NB4 (cell line): ENCODE results near the gene CAPN8.

ENCODE experiments used
- MYC ChIP-seq: IDR thresholded peaks from 2 replicates; pipeline ENCODE4 v1.6.1; 2011; ENCODE audit warnings: low read depth, low read length
- POLR2A ChIP-seq: IDR thresholded peaks from 2 replicates; pipeline ENCODE4 v1.6.1; 2011; ENCODE audit warnings: mild to moderate bottlenecking; ENCODE audit not compliant: insufficient read length; ENCODE audit errors: extremely low read depth
- TF ChIP-seq, protein P1 (sequence below): IDR thresholded peaks from one replicate; pipeline ENCODE4 v1.5.1; 2012; ENCODE audit warnings: low read depth, low read length

DNA sequence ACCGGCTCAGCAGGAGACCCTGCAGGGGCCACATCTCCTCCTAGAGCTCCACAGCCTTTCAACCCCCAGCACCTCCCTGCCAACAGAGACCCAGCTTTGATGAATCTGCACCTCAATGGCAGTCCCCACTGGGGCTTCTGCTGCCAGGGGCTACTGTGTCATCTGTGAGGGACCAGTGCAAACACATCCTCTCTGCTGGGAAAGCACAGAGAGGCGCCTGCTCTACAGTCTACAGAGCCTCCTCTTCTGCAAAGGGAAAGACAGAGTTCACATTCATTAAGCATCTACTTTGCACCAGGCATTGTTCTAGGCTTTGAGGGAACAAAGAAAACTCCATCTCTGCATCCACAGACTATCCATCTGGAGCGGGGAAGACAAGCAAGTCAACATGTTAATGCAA lies 125.8 kb downstream of the CAPN8 start:
- TF ChIP-seq, protein P1, sequence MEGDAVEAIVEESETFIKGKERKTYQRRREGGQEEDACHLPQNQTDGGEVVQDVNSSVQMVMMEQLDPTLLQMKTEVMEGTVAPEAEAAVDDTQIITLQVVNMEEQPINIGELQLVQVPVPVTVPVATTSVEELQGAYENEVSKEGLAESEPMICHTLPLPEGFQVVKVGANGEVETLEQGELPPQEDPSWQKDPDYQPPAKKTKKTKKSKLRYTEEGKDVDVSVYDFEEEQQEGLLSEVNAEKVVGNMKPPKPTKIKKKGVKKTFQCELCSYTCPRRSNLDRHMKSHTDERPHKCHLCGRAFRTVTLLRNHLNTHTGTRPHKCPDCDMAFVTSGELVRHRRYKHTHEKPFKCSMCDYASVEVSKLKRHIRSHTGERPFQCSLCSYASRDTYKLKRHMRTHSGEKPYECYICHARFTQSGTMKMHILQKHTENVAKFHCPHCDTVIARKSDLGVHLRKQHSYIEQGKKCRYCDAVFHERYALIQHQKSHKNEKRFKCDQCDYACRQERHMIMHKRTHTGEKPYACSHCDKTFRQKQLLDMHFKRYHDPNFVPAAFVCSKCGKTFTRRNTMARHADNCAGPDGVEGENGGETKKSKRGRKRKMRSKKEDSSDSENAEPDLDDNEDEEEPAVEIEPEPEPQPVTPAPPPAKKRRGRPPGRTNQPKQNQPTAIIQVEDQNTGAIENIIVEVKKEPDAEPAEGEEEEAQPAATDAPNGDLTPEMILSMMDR: no peak
- TF ChIP-seq POLR2A (no peak), MYC (no peak)
